ENCODE data around the gene BRF1. TPM values are rescaled to one million over a fixed set of nuclear protein-coding genes. Genes with fewer than 3 reads are reported as not detected.
A peak's percentile ranks its signal among the peaks of the same experiment; 100 is the strongest.

The BRF1 gene, protein sequence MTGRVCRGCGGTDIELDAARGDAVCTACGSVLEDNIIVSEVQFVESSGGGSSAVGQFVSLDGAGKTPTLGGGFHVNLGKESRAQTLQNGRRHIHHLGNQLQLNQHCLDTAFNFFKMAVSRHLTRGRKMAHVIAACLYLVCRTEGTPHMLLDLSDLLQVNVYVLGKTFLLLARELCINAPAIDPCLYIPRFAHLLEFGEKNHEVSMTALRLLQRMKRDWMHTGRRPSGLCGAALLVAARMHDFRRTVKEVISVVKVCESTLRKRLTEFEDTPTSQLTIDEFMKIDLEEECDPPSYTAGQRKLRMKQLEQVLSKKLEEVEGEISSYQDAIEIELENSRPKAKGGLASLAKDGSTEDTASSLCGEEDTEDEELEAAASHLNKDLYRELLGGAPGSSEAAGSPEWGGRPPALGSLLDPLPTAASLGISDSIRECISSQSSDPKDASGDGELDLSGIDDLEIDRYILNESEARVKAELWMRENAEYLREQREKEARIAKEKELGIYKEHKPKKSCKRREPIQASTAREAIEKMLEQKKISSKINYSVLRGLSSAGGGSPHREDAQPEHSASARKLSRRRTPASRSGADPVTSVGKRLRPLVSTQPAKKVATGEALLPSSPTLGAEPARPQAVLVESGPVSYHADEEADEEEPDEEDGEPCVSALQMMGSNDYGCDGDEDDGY
- total RNA-seq (2014; rRNA removed; shearing (Covaris generic)) = 23.7 and 25.5 TPM in 2 replicates
- total RNA-seq (2022) = 26.4 and 27.0 TPM in 2 replicates
- Bru-seq, nascent RNA = percentile 46 among the genes with signal in this experiment
- percentile 51 among the genes with signal in this experiment for BruChase-seq, experiment 1, labeled RNA remaining after a 6-hour chase
- BruChase-seq, experiment 2, labeled RNA remaining after a 2-hour chase = percentile 52 among the genes with signal in this experiment
- long read RNA-seq, transcript BRF1-211 (18 exons, 3,358 nt) = major isoform, 5 of 17 reads
- long read RNA-seq, partial matches to known transcripts = 2 of 17 reads
- long read RNA-seq, other reads (novel, unspliced or antisense) = 9 of 17 reads

DNA sequence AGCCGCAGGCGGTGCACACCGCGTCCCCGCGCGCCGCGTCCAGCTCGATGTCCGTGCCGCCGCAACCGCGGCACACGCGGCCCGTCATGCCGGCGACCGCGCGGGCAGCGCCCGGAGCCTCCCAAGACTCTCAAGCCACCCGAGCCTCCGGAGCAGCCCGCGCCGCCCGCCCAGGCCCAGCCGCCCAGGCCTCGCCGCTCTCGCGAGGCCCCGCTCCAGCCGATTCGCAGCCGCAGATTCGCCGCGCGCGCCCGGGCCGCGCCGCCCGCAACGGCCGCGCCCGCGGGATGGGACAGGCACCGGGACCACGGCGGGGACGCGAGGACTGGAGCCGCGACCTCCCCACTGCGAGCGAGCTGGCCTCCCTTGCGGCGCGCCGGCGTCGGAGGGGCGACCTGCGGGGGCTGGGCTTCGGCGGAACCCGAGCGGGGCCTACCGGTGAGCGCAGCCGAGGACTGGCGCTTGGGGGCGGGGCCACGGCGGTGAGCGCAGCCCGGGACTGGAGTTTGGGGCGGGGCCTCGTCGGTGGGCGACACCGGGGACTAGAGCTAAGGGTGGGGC, at the start of gene BRF1:
TSS of gene BRF1 (minus strand) at position 460 of the 561 bp plus-strand sequence. CDS start at position 88, 372 bp downstream.
- BruUV-seq (replicated peaks) = no TSS peak
- Histone ChIP-seq H3K27ac (ENCODE audit: low read depth, low read length, poor library complexity, severe bottlenecking) (peak within 1 kb of the TSS; percentile 73), H3K9me2 (ENCODE audit: insufficient read depth, low read length) (no peaks in the 10 kb centered on the region), H3K79me2 (ENCODE audit: insufficient read depth, low read depth, low read length) (peaks cover 12% of the 10 kb centered on the region; the same call in 1 of the 2 replicates), H3K36me3 (ENCODE audit: insufficient read depth, low read length) (no peaks in the 10 kb centered on the region), H3K4me3 (ENCODE audit: low read depth, low read length, poor library complexity, severe bottlenecking) (peak within 1 kb of the TSS; percentile 70), H2AFZ (ENCODE audit: low read length) (peak within 1 kb of the TSS; percentile 41; the same call in 1 of the 2 replicates), H3K4me2 (ENCODE audit: low read length) (peak within 1 kb of the TSS; percentile 94), H3K4me1 (ENCODE audit: insufficient read depth, low read length, poor library complexity, severe bottlenecking) (peaks cover 14% of the 10 kb centered on the region), H3K9me3 (ENCODE audit: low read length) (peaks cover 5% of the 10 kb centered on the region; the same call in 1 of the 2 replicates), H4K20me1 (ENCODE audit: insufficient read depth, low read length) (no peaks in the 10 kb centered on the region)
- intact Hi-C loops (cut with micrococcal nuclease; ENCODE audit: unreplicated experiment) = loop anchor here (5.0 kb wide), 1 partner anchor 52 kb away; no protein-coding TSS in a partner anchor
- peak; percentile 92 for DNase-seq (ENCODE audit: low spot score)
- TF ChIP-seq EZH2phosphoT487 (IDR thresholded peaks at IDR 0.05; ENCODE audit: borderline replicate concordance, low read depth, low read length) = no peak
- TF ChIP-seq, protein P1, sequence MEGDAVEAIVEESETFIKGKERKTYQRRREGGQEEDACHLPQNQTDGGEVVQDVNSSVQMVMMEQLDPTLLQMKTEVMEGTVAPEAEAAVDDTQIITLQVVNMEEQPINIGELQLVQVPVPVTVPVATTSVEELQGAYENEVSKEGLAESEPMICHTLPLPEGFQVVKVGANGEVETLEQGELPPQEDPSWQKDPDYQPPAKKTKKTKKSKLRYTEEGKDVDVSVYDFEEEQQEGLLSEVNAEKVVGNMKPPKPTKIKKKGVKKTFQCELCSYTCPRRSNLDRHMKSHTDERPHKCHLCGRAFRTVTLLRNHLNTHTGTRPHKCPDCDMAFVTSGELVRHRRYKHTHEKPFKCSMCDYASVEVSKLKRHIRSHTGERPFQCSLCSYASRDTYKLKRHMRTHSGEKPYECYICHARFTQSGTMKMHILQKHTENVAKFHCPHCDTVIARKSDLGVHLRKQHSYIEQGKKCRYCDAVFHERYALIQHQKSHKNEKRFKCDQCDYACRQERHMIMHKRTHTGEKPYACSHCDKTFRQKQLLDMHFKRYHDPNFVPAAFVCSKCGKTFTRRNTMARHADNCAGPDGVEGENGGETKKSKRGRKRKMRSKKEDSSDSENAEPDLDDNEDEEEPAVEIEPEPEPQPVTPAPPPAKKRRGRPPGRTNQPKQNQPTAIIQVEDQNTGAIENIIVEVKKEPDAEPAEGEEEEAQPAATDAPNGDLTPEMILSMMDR (conservative IDR thresholded peaks at IDR 0.05; ENCODE audit: low read length) = no peak
- POLR2A ChIA-PET = interaction anchor here (0.6 to 1.8 kb wide), 2 partner anchors 14 to 116 kb away, joined by 3 to 5 read pairs; partner anchors contain the start of gene PACS2
- CTCF ChIA-PET (ENCODE audit: unreplicated experiment) = interaction anchor here (0.6 to 1.8 kb wide), 5 partner anchors 12 to 119 kb away, joined by 3 to 7 read pairs (median 3); partner anchors contain the start of genes NUDT14 and PACS2

DNA sequence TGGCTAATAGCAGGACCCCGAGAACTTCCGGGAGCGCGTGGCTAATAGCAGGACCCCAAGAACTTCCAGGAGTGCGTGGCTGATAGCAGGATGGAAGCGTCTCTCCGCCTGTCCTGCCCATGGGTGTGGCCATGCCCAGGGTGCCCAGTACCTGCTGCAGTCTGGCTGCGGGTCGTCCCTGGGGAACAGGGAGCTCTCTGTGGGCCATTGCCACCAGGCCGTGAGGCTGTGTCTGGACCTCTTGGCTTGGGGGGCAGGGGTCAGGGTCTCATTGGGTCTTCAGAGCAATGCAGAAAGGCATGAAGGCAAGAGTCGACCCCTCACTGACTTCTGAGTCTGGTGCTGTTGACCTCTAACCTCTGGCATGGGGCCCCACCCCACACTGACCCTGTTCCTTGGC, 49.2 kb upstream of the BRF1 start:
- no peaks in the 10 kb centered on the region for H3K4me1 ChIP-seq (ENCODE audit: insufficient read depth, low read length, poor library complexity, severe bottlenecking)
- H3K4me2 ChIP-seq (ENCODE audit: low read length) = no peak overlapping the region
- no TSS peak for BruUV-seq (replicated peaks)
- no peak overlapping the region for H2AFZ ChIP-seq (ENCODE audit: low read length)
- H3K79me2 ChIP-seq (ENCODE audit: insufficient read depth, low read depth, low read length) = no peaks in the 10 kb centered on the region
- H3K27ac ChIP-seq (ENCODE audit: low read depth, low read length, poor library complexity, severe bottlenecking) = no peak overlapping the region
- H4K20me1 ChIP-seq (ENCODE audit: insufficient read depth, low read length) = no peaks in the 10 kb centered on the region; the same call in 1 of the 2 replicates
- no peaks in the 10 kb centered on the region for H3K9me3 ChIP-seq (ENCODE audit: low read length)
- DNase-seq (ENCODE audit: low spot score) = no peak
- no peaks in the 10 kb centered on the region for H3K36me3 ChIP-seq (ENCODE audit: insufficient read depth, low read length)
- no peak for TF ChIP-seq EZH2phosphoT487 (IDR thresholded peaks at IDR 0.05; ENCODE audit: borderline replicate concordance, low read depth, low read length)
- TF ChIP-seq, protein P1 (conservative IDR thresholded peaks at IDR 0.05; ENCODE audit: low read length) = no peak
- no peak overlapping the region for H3K4me3 ChIP-seq (ENCODE audit: low read depth, low read length, poor library complexity, severe bottlenecking)
- CTCF ChIA-PET (ENCODE audit: unreplicated experiment) = no interaction called here
- POLR2A ChIA-PET = no interaction called here
- H3K9me2 ChIP-seq (ENCODE audit: insufficient read depth, low read length) = no peaks in the 10 kb centered on the region
- intact Hi-C loops (cut with micrococcal nuclease; ENCODE audit: unreplicated experiment) = loop anchor here (5.0 kb wide), 1 partner anchor 48 kb away; the partner anchor contains the start of gene BRF1

Measured in OCI-LY7 (cell line).